HepG2 (cell line): ENCODE measurements around the gene EIF4G2. TPM values are rescaled to one million over a fixed set of nuclear protein-coding genes. Genes with fewer than 3 reads are reported as not detected.

Source experiments
- AKAP8 ChIP-seq: sonication (generic); formaldehyde crosslinking; IDR thresholded peaks from 2 replicates; pipeline ENCODE4 v1.5.1; 2020; ENCODE audit warnings: mild to moderate bottlenecking, missing genetic modification reagents
- ARNTL ChIP-seq: sonication (generic); formaldehyde crosslinking; IDR thresholded peaks from 2 replicates; pipeline ENCODE4 v1.4.0; 2020; ENCODE audit warnings: mild to moderate bottlenecking, missing genetic modification reagents
- BATF2 ChIP-seq: sonication (generic); formaldehyde crosslinking; IDR thresholded peaks from 2 replicates; pipeline ENCODE4 v1.8.0; 2022; ENCODE audit warnings: mild to moderate bottlenecking, missing genetic modification reagents, moderate library complexity
- FOXO1 ChIP-seq: sonication (generic); formaldehyde crosslinking; IDR thresholded peaks from 2 replicates; pipeline ENCODE4 v1.4.0; 2020; ENCODE audit warnings: missing genetic modification reagents
- GMEB1 ChIP-seq: sonication (generic); formaldehyde crosslinking; IDR thresholded peaks from 2 replicates; pipeline ENCODE4 v1.5.1; 2020; ENCODE audit warnings: missing genetic modification reagents, mild to moderate bottlenecking, borderline replicate concordance
- HMG20A ChIP-seq: IDR thresholded peaks from 2 replicates; pipeline ENCODE4 v1.6.1; 2016; ENCODE audit warnings: borderline replicate concordance
- HOMEZ ChIP-seq: IDR thresholded peaks from 2 replicates; pipeline ENCODE4 v1.6.1; 2016; ENCODE audit warnings: low read depth
- MED1 ChIP-seq: sonication (generic); formaldehyde crosslinking; IDR thresholded peaks from 2 replicates; pipeline ENCODE4 v1.4.0; 2020; ENCODE audit warnings: missing genetic modification reagents
- NFIC ChIP-seq: IDR thresholded peaks from 2 replicates; pipeline ENCODE4 v1.6.1; 2012; ENCODE audit warnings: mild to moderate bottlenecking, low read length, inconsistent platforms
- NFYC ChIP-seq: IDR thresholded peaks from 2 replicates; pipeline ENCODE4 v1.6.1; 2016; ENCODE audit warnings: missing genetic modification reagents, missing compliant biosample characterization
- RBAK ChIP-seq: sonication (generic); formaldehyde crosslinking; IDR thresholded peaks from 2 replicates; pipeline ENCODE4 v1.5.1; 2020; ENCODE audit warnings: mild to moderate bottlenecking, missing genetic modification reagents
- TAF15 ChIP-seq: fragments of 200-400 bp; formaldehyde crosslinking; IDR thresholded peaks from one replicate; pipeline ENCODE4 v1.6.1; 2018; ENCODE audit warnings: mild to moderate bottlenecking, low read depth, low read length; ENCODE audit not compliant: poor library complexity, severe bottlenecking
- TBL1XR1 ChIP-seq: fragments of 150-350 bp; IDR thresholded peaks from 2 replicates; pipeline ENCODE4 v1.6.1; 2014; ENCODE audit warnings: borderline replicate concordance, low read length; ENCODE audit not compliant: partially characterized antibody
- THAP8 ChIP-seq: sonication (generic); formaldehyde crosslinking; IDR thresholded peaks from 2 replicates; pipeline ENCODE4 v1.5.1; 2020; ENCODE audit warnings: missing genetic modification reagents, mild to moderate bottlenecking, borderline replicate concordance
- ZKSCAN8 ChIP-seq: IDR thresholded peaks from 2 replicates; pipeline ENCODE4 v1.6.1; 2016; ENCODE audit warnings: borderline replicate concordance, missing genetic modification reagents, missing compliant biosample characterization
- ZNF460 ChIP-seq: sonication (generic); formaldehyde crosslinking; IDR thresholded peaks from 2 replicates; pipeline ENCODE4 v1.5.1; 2020; ENCODE audit warnings: missing genetic modification reagents, mild to moderate bottlenecking, borderline replicate concordance
- ZNF609 ChIP-seq: sonication (generic); formaldehyde crosslinking; IDR thresholded peaks from 2 replicates; pipeline ENCODE4 v1.4.0; 2020; ENCODE audit warnings: mild to moderate bottlenecking, missing genetic modification reagents, borderline replicate concordance
- ZNF747 ChIP-seq: sonication (generic); formaldehyde crosslinking; IDR thresholded peaks from 2 replicates; pipeline ENCODE4 v1.8.1; 2023; ENCODE audit warnings: missing genetic modification reagents, mild to moderate bottlenecking, borderline replicate concordance
- ZNF766 ChIP-seq: sonication (generic); formaldehyde crosslinking; IDR thresholded peaks from 2 replicates; pipeline ENCODE4 v1.5.0; 2020; ENCODE audit warnings: missing genetic modification reagents, borderline replicate concordance
- polyA plus RNA-seq, 8 experiments: library from polyadenylated mRNA; depleted of rRNA in 3 of 8; stranded (reverse) in 7 of 8; unstranded in 1 of 8; fragments of >200 nt; fragmentation: Illumina TruSeq in 4 of 8; extraction: Trizol in 4 of 8; gene quantifications; 2 replicates each; pipeline versions ENCODE4 v1.2.1 to v1.2.3, GENCODE V29; 2011 to 2016; ENCODE audit warnings: low read depth in 4 of 8, missing spikeins in 1 of 8, mixed read lengths in 1 of 8; ENCODE audit not compliant: insufficient read depth in 1 of 8
- total RNA-seq, 5 experiments: library from RNA; depleted of rRNA; stranded (reverse); fragments of >200 nt; fragmentation: Illumina TruSeq; extraction: Trizol; gene quantifications; 2 replicates each; pipeline ENCODE4 v1.2.3, GENCODE V29; 2016; ENCODE audit warnings: low read depth in 1 of 5

Gene EIF4G2
- total and polyA plus RNA-seq, 2 of the 13 experiments (the other 11 are each of a cell fraction or from before 2014, with no cell fraction given), result 362 to 546 TPM

- 0 out of 2 replicates have a peak, but pooled peaks have one; percentile 31 for TF ChIP-seq HMG20A (CRISPR knock-in tag)
- TF ChIP-seq ARNTL (CRISPR knock-in tag), result 0 out of 2 replicates have a peak, but pooled peaks have one; percentile 50
- peak; percentile 76 for TF ChIP-seq ZNF609 (CRISPR knock-in tag)
- peak; percentile 87 for TF ChIP-seq TAF15
- peak; percentile 49; the same call in 1 of the 2 replicates for TF ChIP-seq FOXO1 (CRISPR knock-in tag)
- no peak; the same call in 1 of the 2 replicates for TF ChIP-seq ZNF747 (CRISPR knock-in tag)
- TF ChIP-seq NFYC (CRISPR knock-in tag), result peak; percentile 88
- no peak for TF ChIP-seq TBL1XR1
- TF ChIP-seq AKAP8, result peak; percentile 82; the same call in 1 of the 2 replicates
- TF ChIP-seq HOMEZ (CRISPR knock-in tag), result peak; percentile 83
- TF ChIP-seq NFIC, result no peak
- TF ChIP-seq GMEB1 (CRISPR knock-in tag), result peak; percentile 64; the same call in 1 of the 2 replicates
- TF ChIP-seq MED1 (CRISPR knock-in tag), result peak; percentile 83
- TF ChIP-seq BATF2, result peak; percentile 80; the same call in 1 of the 2 replicates
- TF ChIP-seq RBAK, result no peak
- no peak for TF ChIP-seq ZNF460 (CRISPR knock-in tag)
- TF ChIP-seq THAP8 (CRISPR knock-in tag), result no peak; the same call in 1 of the 2 replicates
- 0 out of 2 replicates have a peak, but pooled peaks have one; percentile 84 for TF ChIP-seq ZNF766 (CRISPR knock-in tag)
- TF ChIP-seq ZKSCAN8 (CRISPR knock-in tag), result 0 out of 2 replicates have a peak, but pooled peaks have one; percentile 69
These were observed at the start of gene EIF4G2 (continued) for GRCh38 chr11:10808553-10809372.
